SKM-1 (cell line): ENCODE results near the gene PGAP3.
"Not testable (repeated sequence)": the region's sequence is repeated elsewhere in the genome, so short reads cannot be mapped to it uniquely, and the experiment has no call there.

Experiments used
- DNase-seq: peaks from one replicate; lab custom pipeline; 2025; ENCODE audit not compliant: unreplicated experiment; lab: John Stamatoyannopoulos, UW

PGAP3 gene

GRCh38 chr17:39715375-39716072 is 27.7 kb upstream of the PGAP3 start:
- no peak for DNase-seq

- DNase-seq = no peak
Observed at GRCh38 chr17:39714234-39714633, 26.4 kb upstream of the PGAP3 start.

- DNase-seq = no peak
Observed at GRCh38 chr17:39711851-39712250, 24.0 kb upstream of the PGAP3 start.

- not testable (repeated sequence) for DNase-seq
Observed at GRCh38 chr17:39711071-39711470, 23.2 kb upstream of the PGAP3 start.

- no peak for DNase-seq
Observed at GRCh38 chr17:39709998-39710964, 22.4 kb upstream of the PGAP3 start.

- no peak for DNase-seq
Observed at GRCh38 chr17:39709319-39709997, 21.6 kb upstream of the PGAP3 start.

- DNase-seq = no peak
Observed at GRCh38 chr17:39706921-39707337, 19.1 kb upstream of the PGAP3 start.

- DNase-seq = no peak
Observed at GRCh38 chr17:39706383-39706782, 18.5 kb upstream of the PGAP3 start.

GRCh38 chr17:39705786-39706348 is 18.0 kb upstream of the PGAP3 start:
- DNase-seq = no peak

- DNase-seq = no peak
Observed at GRCh38 chr17:39704821-39705551, 17.1 kb upstream of the PGAP3 start.

- no peak for DNase-seq
Observed at GRCh38 chr17:39703913-39704312, 16.1 kb upstream of the PGAP3 start.

- DNase-seq = no peak
Observed at GRCh38 chr17:39702901-39703893, 15.3 kb upstream of the PGAP3 start.

GRCh38 chr17:39701784-39702422 is 14.0 kb upstream of the PGAP3 start:
- no peak for DNase-seq

GRCh38 chr17:39701012-39701783 is 13.3 kb upstream of the PGAP3 start:
- DNase-seq = no peak

GRCh38 chr17:39700148-39700987 is 12.5 kb upstream of the PGAP3 start:
- DNase-seq = no peak

GRCh38 chr17:39699818-39700147 is 11.9 kb upstream of the PGAP3 start, which contains the start of gene ERBB2:
Gene ERBB2 (plus strand): TSS chr17:39700064. CDS start chr17:39700239, 175 bp downstream.
- DNase-seq = no peak

- not testable (repeated sequence) for DNase-seq
Observed at GRCh38 chr17:39699157-39699817, 11.4 kb upstream of the PGAP3 start.
